GM10266 (cell line): ENCODE results near the gene ZNF366.

Experiments used
- DNase-seq: peaks from one replicate; pipeline ENCODE4 v3.0.0; 2012; ENCODE audit errors: extremely low spot score
- CTCF ChIP-seq: IDR thresholded peaks from 2 replicates; pipeline ENCODE4 v1.5.1; 2012; ENCODE audit warnings: mild to moderate bottlenecking, low read depth; ENCODE audit not compliant: control insufficient read depth, insufficient read depth; ENCODE audit errors: missing control alignments

ZNF366 gene

GRCh38 chr5:72503888-72504491, 3.2 kb downstream of the ZNF366 start:
- no peak for TF ChIP-seq CTCF
- DNase-seq, result no peak

GRCh38 chr5:72501488-72501887, 5.7 kb downstream of the ZNF366 start:
- no peak for TF ChIP-seq CTCF
- no peak for DNase-seq

GRCh38 chr5:72499730-72500129, 7.5 kb downstream of the ZNF366 start:
- TF ChIP-seq CTCF, result no peak
- no peak for DNase-seq

- no peak for DNase-seq
- TF ChIP-seq CTCF, result no peak
Observed at GRCh38 chr5:72499090-72499489, 8.1 kb downstream of the ZNF366 start.

DNA sequence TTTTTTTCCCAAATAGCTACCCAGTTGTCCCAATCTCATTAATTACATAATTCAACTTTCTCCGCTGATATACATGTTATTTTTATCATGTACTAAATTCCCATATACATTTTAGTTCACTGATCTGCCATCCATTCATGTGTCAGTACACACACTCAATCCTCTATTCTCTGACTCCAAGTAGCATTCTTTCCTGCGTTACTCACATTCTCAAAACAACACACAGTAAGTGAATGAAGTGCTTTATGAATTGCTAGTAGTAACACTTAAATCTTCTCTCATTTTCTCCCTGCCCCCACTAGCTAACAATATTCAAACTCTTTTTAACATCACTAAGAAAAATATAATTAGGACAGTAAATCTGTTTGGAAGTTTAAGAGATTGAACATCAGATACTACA, 8.9 kb downstream of the ZNF366 start:
- no peak for DNase-seq
- TF ChIP-seq CTCF, result no peak

DNA sequence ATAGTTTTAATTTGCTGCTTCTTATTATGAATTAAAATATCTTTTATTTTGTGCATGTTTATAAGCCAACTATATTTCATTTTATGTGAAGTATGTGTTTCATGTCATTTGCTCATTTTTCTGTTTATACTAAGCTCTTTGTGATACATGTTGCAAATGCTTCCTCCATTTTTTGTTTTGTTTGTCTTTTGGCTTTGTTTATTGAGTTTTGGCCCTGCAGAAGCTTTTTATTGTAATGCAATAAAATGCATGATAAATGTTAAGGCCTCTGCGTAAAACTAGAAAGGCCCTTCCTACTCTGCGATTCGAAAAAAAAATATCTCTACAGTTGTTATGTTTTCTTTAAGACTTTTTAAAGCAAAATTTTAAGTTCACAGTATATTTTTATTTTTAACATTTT, 9.4 kb downstream of the ZNF366 start:
- no peak for TF ChIP-seq CTCF
- no peak for DNase-seq

DNA sequence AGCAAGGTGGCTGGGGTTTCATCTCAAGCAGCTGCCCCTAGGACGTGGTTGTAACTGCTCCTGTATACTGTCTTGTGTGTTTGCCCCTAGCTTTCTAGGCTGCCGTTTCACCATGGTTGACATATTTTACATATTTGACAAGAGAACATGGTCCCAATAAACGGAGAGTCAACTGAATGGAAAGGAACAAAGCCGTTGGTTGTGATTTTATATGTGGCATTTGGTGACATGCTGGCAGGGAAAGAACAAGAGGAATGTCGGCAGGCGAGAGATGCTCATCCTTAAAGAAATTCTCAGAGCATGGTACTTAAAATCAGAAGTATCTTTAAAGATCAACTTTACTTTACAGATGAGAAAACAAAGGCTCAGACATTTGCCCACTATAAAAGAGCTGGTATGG, 11.8 kb downstream of the ZNF366 start:
- no peak for DNase-seq
- no peak for TF ChIP-seq CTCF
